BE2C (cell line): ENCODE measurements around the gene LOXL4.

Experiments used
- DNase-seq: peaks from one replicate; pipeline ENCODE4 v3.0.0-alpha.2; 2020
- H3K27me3 ChIP-seq: fragments of 250-450 bp; sonication (Bioruptor Pico); 2 replicates; pipeline ENCODE4 v1.5.1; 2020; ENCODE audit warnings: mild to moderate bottlenecking
- H3K36me3 ChIP-seq: fragments of 250-450 bp; sonication (Bioruptor Pico); 2 replicates; pipeline ENCODE4 v1.5.1; 2020; ENCODE audit warnings: mild to moderate bottlenecking
- H3K4me1 ChIP-seq: fragments of 250-450 bp; sonication (Bioruptor Pico); 2 replicates; pipeline ENCODE4 v1.5.1; 2020
- H3K4me3 ChIP-seq: 2 replicates; pipeline ENCODE4 v1.5.1; 2011; ENCODE audit warnings: low read depth, low read length
- H3K9me3 ChIP-seq: fragments of 250-450 bp; sonication (Bioruptor Pico); 2 replicates; pipeline ENCODE4 v1.5.1; 2020
- CTCF ChIP-seq: IDR thresholded peaks from 2 replicates; pipeline ENCODE4 v1.5.1; 2012; ENCODE audit warnings: mild to moderate bottlenecking, low read depth, low read length

Gene LOXL4

DNA sequence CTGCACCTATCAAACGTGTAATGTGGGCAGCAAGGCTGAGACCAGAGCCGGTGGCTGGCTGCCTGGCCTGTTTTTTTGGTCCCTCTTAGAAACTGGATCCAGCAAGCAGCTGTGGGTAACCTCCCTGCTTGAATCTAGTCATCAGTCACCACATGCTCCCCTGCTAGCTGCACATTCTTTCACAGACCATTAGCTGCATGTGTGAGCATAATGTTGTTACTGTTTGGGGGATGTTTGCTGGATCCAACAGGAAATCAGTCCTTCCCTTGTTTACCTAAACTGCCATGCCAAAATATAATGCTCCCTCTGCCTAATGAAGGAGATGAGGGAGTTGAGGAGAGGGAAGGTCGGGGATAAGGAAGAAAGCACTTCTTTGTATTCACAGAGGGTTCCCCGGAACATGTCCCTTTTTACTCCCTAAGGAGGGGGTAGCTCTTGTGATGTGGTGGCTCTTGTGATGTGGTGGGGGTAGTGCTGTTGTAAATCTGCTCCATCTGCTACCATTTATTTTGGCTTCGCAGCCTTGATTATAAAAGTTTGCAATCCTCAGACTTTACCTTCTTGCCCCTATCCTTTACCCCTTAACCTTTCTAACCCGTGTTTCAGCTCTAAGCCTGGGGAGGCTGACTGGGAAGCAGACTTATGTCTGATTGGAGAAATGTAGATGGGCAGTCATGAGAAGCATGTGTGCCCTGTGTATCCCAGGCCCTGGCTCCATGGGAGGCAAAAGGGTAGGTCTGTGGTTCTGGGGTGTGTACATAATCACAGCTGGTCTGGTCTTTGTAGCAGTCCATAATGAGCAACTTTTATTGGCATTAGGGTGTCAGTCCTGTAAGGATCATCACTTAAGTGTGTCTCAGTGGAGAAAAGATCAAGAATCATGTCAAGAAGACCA, 20.8 kb downstream of the LOXL4 start:
- DNase-seq, result no peak
- H3K9me3 ChIP-seq, result no peaks in the 10 kb centered on the region
- H3K4me3 ChIP-seq, result no peak overlapping the region
- peaks cover 8% of the 10 kb centered on the region for H3K36me3 ChIP-seq
- no peaks in the 10 kb centered on the region for H3K4me1 ChIP-seq
- no peaks in the 10 kb centered on the region for H3K27me3 ChIP-seq
- no peak for TF ChIP-seq CTCF

DNA sequence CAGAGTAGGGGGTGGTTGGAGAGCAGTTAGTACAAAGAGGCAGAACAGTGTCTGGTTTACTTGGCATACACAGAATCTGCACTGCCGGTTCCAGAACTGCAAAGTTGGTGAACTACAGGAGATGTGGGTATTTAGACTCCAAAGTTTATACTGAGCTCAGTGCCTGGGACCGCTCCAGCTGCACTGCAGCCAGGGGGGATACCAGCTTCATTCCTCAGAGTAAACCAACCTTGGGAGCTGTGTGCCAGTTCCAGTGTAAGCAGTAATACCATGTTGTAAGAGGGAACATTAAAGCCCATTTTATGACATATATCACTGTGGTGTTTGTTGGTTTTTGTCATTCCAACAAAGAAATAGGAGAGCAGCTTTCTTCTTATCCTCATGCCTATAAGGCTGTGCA, 23.4 kb downstream of the LOXL4 start:
- Histone ChIP-seq H3K4me3 (no peak overlapping the region), H3K4me1 (no peaks in the 10 kb centered on the region), H3K27me3 (no peaks in the 10 kb centered on the region), H3K9me3 (no peaks in the 10 kb centered on the region), H3K36me3 (peaks cover 8% of the 10 kb centered on the region)
- DNase-seq, result no peak
- TF ChIP-seq CTCF, result no peak

DNA sequence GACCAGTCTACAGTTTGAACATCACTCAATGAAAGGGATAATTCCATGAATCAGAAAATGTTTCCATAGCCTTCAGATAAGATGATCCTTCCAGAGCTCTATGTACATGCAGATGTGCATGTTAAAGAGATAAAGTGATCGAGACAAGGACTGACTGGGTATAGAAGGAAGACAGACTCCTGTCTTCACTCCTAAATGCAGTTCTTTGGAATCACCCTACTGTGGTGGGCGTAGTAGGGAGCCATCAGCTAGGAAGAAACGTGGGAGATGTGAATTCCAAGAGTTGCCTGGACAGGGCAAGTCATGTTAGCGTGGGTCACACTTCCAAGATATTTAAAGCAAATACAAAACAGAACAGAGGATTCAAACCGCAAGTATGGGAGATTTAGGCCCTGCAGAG, 23.9 kb downstream of the LOXL4 start:
- H3K27me3 ChIP-seq, result no peaks in the 10 kb centered on the region
- no peak for TF ChIP-seq CTCF
- H3K9me3 ChIP-seq, result no peaks in the 10 kb centered on the region
- no peaks in the 10 kb centered on the region for H3K4me1 ChIP-seq
- no peak overlapping the region for H3K4me3 ChIP-seq
- no peak for DNase-seq
- H3K36me3 ChIP-seq, result peaks cover 8% of the 10 kb centered on the region

GRCh38 chr10:98242823-98243222, 25.2 kb downstream of the LOXL4 start:
- Histone ChIP-seq H3K9me3 (no peaks in the 10 kb centered on the region), H3K4me1 (no peaks in the 10 kb centered on the region), H3K27me3 (no peaks in the 10 kb centered on the region), H3K36me3 (peaks cover 8% of the 10 kb centered on the region), H3K4me3 (no peak overlapping the region)
- TF ChIP-seq CTCF, result peak; percentile 59
- DNase-seq, result no peak

GRCh38 chr10:98240524-98240923, 27.5 kb downstream of the LOXL4 start:
- no peak for TF ChIP-seq CTCF
- Histone ChIP-seq H3K4me1 (no peaks in the 10 kb centered on the region), H3K36me3 (peaks cover 6% of the 10 kb centered on the region), H3K27me3 (no peaks in the 10 kb centered on the region), H3K9me3 (no peaks in the 10 kb centered on the region), H3K4me3 (no peak overlapping the region)
- DNase-seq, result no peak

DNA sequence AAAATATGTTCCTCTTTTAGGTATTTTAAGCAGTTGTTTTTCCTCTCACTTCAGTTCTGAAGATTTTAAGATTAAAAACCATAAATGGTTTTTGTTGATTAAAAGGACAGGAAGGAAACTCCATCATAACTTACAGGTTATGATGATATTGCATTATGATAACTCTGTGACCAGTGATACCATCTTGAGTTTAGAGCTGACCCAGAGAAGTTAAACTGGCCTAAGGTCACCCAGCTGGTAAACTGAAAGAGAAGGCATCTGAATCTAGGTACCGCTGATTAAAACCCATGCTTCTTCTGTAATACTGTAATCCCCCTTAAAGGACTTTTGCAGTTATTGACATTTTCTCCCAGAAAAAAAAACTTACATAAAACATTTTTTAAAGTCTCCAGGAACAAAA, 29.6 kb downstream of the LOXL4 start:
- no peaks in the 10 kb centered on the region for H3K36me3 ChIP-seq
- DNase-seq, result no peak
- TF ChIP-seq CTCF, result no peak
- no peaks in the 10 kb centered on the region for H3K9me3 ChIP-seq
- no peaks in the 10 kb centered on the region for H3K4me1 ChIP-seq
- H3K27me3 ChIP-seq, result no peaks in the 10 kb centered on the region
- H3K4me3 ChIP-seq, result no peak overlapping the region
